ENCODE results near the gene NYAP1. TPM values are rescaled to one million over a fixed set of nuclear protein-coding genes. Genes with fewer than 3 reads are reported as not detected.

Gene NYAP1
- total RNA-seq, 3 donors from 2014 or later, result 0.23 to 2.8 (median 0.46) TPM

- Histone ChIP-seq H3K4me1 (ENCODE audit: low read depth) (peaks cover 17% of the 10 kb centered on the region), H3K36me3 (ENCODE audit: low read depth) (no peaks in the 10 kb centered on the region), H3K9me3 (no peaks in the 10 kb centered on the region), H3K4me3 (peak overlapping the region; percentile 11)
- intact Hi-C loops (cut with DNase I, micrococcal nuclease), result no loop called here
- peak; percentile 77 to 88 (median 82) for DNase-seq
- ATAC-seq, result peak; percentile 68
- peak; percentile 95 for TF ChIP-seq CTCF (IDR thresholded peaks at IDR 0.05)
Measured at GRCh38 chr7:100483090-100483721, 521 bp upstream of the NYAP1 start.

GRCh38 chr7:100484673-100485045, 932 bp downstream of the NYAP1 start:
- DNase-seq (no peak), ATAC-seq (no peak)
- TF ChIP-seq CTCF (IDR thresholded peaks at IDR 0.05), result no peak
- H3K4me1 ChIP-seq (ENCODE audit: low read depth), result peaks cover 12% of the 10 kb centered on the region
- no peak overlapping the region for H3K4me3 ChIP-seq
- H3K36me3 ChIP-seq (ENCODE audit: low read depth), result no peaks in the 10 kb centered on the region
- intact Hi-C loops (cut with DNase I, micrococcal nuclease), result no loop called here
- no peaks in the 10 kb centered on the region for H3K9me3 ChIP-seq

GRCh38 chr7:100485471-100485876, 1.7 kb downstream of the NYAP1 start:
- H3K4me1 ChIP-seq (ENCODE audit: low read depth), result peaks cover 9% of the 10 kb centered on the region
- ATAC-seq, result no peak
- H3K36me3 ChIP-seq (ENCODE audit: low read depth), result no peaks in the 10 kb centered on the region
- intact Hi-C loops (cut with DNase I, micrococcal nuclease), result no loop called here
- TF ChIP-seq CTCF (IDR thresholded peaks at IDR 0.05), result no peak
- peak in 1 of 3 donors; percentile 27 for DNase-seq
- no peak overlapping the region for H3K4me3 ChIP-seq
- no peaks in the 10 kb centered on the region for H3K9me3 ChIP-seq

- DNase-seq, result no peak
- TF ChIP-seq CTCF (IDR thresholded peaks at IDR 0.05), result no peak
- Histone ChIP-seq H3K36me3 (ENCODE audit: low read depth) (no peaks in the 10 kb centered on the region), H3K4me1 (ENCODE audit: low read depth) (peaks cover 9% of the 10 kb centered on the region), H3K9me3 (no peaks in the 10 kb centered on the region), H3K4me3 (no peak overlapping the region)
- intact Hi-C loops (cut with DNase I, micrococcal nuclease), result no loop called here
- no peak for ATAC-seq
Measured at GRCh38 chr7:100486111-100486636, 2.4 kb downstream of the NYAP1 start.

GRCh38 chr7:100486753-100487446, 3.2 kb downstream of the NYAP1 start:
- Histone ChIP-seq H3K4me3 (no peak overlapping the region), H3K9me3 (no peaks in the 10 kb centered on the region), H3K36me3 (ENCODE audit: low read depth) (no peaks in the 10 kb centered on the region), H3K4me1 (ENCODE audit: low read depth) (peaks cover 7% of the 10 kb centered on the region)
- intact Hi-C loops (cut with DNase I, micrococcal nuclease), result no loop called here
- TF ChIP-seq CTCF (IDR thresholded peaks at IDR 0.05), result no peak
- ATAC-seq, result no peak
- DNase-seq, result peak in 1 of 3 donors; percentile 33
